Mucosa of rectum (tissue), 2 donors: ENCODE measurements around the gene INSIG1.

Source experiments
- H3K27ac ChIP-seq, 2 donors: one replicate each; pipeline ENCODE4 v1.7.0; 2013; ENCODE audit warnings: inconsistent platforms in 2 of 2, low read depth in 2 of 2, low read length in 2 of 2
- H3K27me3 ChIP-seq, 2 donors: one replicate each; pipeline ENCODE4 v1.7.0; 2013; ENCODE audit warnings: low read length in 2 of 2; ENCODE audit not compliant: control insufficient read depth in 2 of 2, insufficient read depth in 2 of 2
- H3K36me3 ChIP-seq, 2 donors: one replicate each; pipeline ENCODE4 v1.7.0; 2013; ENCODE audit warnings: low read length in 2 of 2; ENCODE audit not compliant: control insufficient read depth in 2 of 2, insufficient read depth in 2 of 2
- H3K4me1 ChIP-seq, 2 donors: one replicate each; pipeline ENCODE4 v1.7.0; 2013; ENCODE audit warnings: low read length in 2 of 2, mild to moderate bottlenecking in 1 of 2; ENCODE audit not compliant: control insufficient read depth in 2 of 2, insufficient read depth in 2 of 2
- H3K4me3 ChIP-seq, 2 donors: one replicate each; pipeline ENCODE4 v1.7.0; 2013; ENCODE audit warnings: low read length in 2 of 2
- H3K9ac ChIP-seq, 2 donors: one replicate each; pipeline ENCODE4 v1.7.0; 2013; ENCODE audit warnings: low read length in 2 of 2, low read depth in 1 of 2, mild to moderate bottlenecking in 1 of 2
- H3K9me3 ChIP-seq, 2 donors: one replicate each; pipeline ENCODE4 v1.7.0; 2013; ENCODE audit warnings: low read length in 2 of 2; ENCODE audit not compliant: control insufficient read depth in 2 of 2
- donor health status: healthy.
- donor health status: Normal muscosa, but diverticular disease.

The INSIG1 gene

GRCh38 chr7:155356323-155357105, 58.8 kb downstream of the INSIG1 start:
- Histone ChIP-seq H3K4me3 (no peak overlapping the region), H3K36me3 (no peaks in the 10 kb centered on the region), H3K9me3 (no peaks in the 10 kb centered on the region), H3K27ac (no peak overlapping the region), H3K9ac (no peak overlapping the region), H3K27me3 (peaks cover 13 to 20% of the 10 kb centered on the region in 2 donors), H3K4me1 (no peaks in the 10 kb centered on the region)

GRCh38 chr7:155357573-155358041, 59.9 kb downstream of the INSIG1 start:
- Histone ChIP-seq H3K27me3 (peaks cover 13 to 22% of the 10 kb centered on the region in 2 donors), H3K9me3 (no peaks in the 10 kb centered on the region), H3K4me3 (no peak overlapping the region), H3K27ac (no peak overlapping the region), H3K9ac (no peak overlapping the region), H3K36me3 (no peaks in the 10 kb centered on the region), H3K4me1 (no peaks in the 10 kb centered on the region)

GRCh38 chr7:155358066-155358947, 60.6 kb downstream of the INSIG1 start:
- no peaks in the 10 kb centered on the region for H3K4me1 ChIP-seq
- no peak overlapping the region for H3K9ac ChIP-seq
- no peak overlapping the region for H3K4me3 ChIP-seq
- H3K36me3 ChIP-seq: no peaks in the 10 kb centered on the region
- H3K9me3 ChIP-seq: no peaks in the 10 kb centered on the region
- H3K27ac ChIP-seq: no peak overlapping the region
- peaks cover 10 to 23% of the 10 kb centered on the region in 2 donors for H3K27me3 ChIP-seq

GRCh38 chr7:155358948-155359712, 61.5 kb downstream of the INSIG1 start:
- Histone ChIP-seq H3K9ac (no peak overlapping the region), H3K27me3 (peaks cover 11 to 25% of the 10 kb centered on the region in 2 donors), H3K9me3 (no peaks in the 10 kb centered on the region), H3K36me3 (no peaks in the 10 kb centered on the region), H3K4me1 (no peaks in the 10 kb centered on the region), H3K4me3 (no peak overlapping the region), H3K27ac (no peak overlapping the region)
